ENCODE measurements around the gene SLC7A8.

DNA sequence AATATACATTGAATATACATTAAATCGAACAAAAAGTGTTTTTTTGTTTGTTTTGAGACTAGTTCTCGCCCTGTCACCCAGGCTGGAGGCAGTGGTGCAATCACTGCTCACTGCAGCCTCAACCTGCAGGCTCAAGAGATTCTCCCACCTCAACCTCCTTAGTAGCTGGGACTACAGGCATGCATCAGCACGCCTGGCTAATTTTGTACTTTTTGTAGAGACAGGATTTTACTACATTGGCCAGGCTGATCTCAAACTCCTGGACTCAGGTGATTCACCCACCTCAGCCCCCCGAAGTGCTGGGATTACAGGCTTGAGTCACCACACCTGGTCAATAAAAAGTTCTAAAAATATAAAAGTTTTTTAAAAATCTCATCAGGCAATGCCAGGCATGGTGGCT is 44.1 kb upstream of the SLC7A8 start:
- TF ChIP-seq SIN3A (IDR thresholded peaks at IDR 0.05; ENCODE audit: borderline replicate concordance, insufficient read depth, low read length) (no peak), POLR2AphosphoS5 (IDR thresholded peaks at IDR 0.05; ENCODE audit: low read depth, low read length) (no peak)
- TF ChIP-seq, protein P1, sequence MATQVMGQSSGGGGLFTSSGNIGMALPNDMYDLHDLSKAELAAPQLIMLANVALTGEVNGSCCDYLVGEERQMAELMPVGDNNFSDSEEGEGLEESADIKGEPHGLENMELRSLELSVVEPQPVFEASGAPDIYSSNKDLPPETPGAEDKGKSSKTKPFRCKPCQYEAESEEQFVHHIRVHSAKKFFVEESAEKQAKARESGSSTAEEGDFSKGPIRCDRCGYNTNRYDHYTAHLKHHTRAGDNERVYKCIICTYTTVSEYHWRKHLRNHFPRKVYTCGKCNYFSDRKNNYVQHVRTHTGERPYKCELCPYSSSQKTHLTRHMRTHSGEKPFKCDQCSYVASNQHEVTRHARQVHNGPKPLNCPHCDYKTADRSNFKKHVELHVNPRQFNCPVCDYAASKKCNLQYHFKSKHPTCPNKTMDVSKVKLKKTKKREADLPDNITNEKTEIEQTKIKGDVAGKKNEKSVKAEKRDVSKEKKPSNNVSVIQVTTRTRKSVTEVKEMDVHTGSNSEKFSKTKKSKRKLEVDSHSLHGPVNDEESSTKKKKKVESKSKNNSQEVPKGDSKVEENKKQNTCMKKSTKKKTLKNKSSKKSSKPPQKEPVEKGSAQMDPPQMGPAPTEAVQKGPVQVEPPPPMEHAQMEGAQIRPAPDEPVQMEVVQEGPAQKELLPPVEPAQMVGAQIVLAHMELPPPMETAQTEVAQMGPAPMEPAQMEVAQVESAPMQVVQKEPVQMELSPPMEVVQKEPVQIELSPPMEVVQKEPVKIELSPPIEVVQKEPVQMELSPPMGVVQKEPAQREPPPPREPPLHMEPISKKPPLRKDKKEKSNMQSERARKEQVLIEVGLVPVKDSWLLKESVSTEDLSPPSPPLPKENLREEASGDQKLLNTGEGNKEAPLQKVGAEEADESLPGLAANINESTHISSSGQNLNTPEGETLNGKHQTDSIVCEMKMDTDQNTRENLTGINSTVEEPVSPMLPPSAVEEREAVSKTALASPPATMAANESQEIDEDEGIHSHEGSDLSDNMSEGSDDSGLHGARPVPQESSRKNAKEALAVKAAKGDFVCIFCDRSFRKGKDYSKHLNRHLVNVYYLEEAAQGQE (IDR thresholded peaks at IDR 0.05; ENCODE audit: insufficient read depth in 1 of 2, low read depth in 2 of 2, low read length in 2 of 2) = no peak

Measured in PFSK-1 (cell line).